HUES6 (cell line): ENCODE measurements around the gene EXOSC10.
"Not testable (repeated sequence)": the region's sequence is repeated elsewhere in the genome, so short reads cannot be mapped to it uniquely, and the experiment has no call there.

Source experiments
- H3K27ac ChIP-seq: 2 replicates; pipeline ENCODE4 v1.7.0; 2013; ENCODE audit warnings: low read depth, mild to moderate bottlenecking, low read length, inconsistent platforms
- H3K27me3 ChIP-seq: 2 replicates; pipeline ENCODE4 v1.6.1; 2013; ENCODE audit warnings: low read length; ENCODE audit not compliant: control insufficient read depth, insufficient read depth
- H3K36me3 ChIP-seq: 2 replicates; pipeline ENCODE4 v1.6.1; 2013; ENCODE audit warnings: low read length; ENCODE audit not compliant: control insufficient read depth, insufficient read depth
- H3K4me1 ChIP-seq: 2 replicates; pipeline ENCODE4 v1.6.1; 2013; ENCODE audit warnings: low read length; ENCODE audit not compliant: control insufficient read depth, insufficient read depth
- H3K4me3 ChIP-seq: 2 replicates; pipeline ENCODE4 v1.5.1; 2013; ENCODE audit warnings: low read depth, low read length
- H3K9ac ChIP-seq: one replicate; pipeline ENCODE4 v1.6.1; 2013; ENCODE audit warnings: mild to moderate bottlenecking, low read length
- H3K9me3 ChIP-seq: 2 replicates; pipeline ENCODE4 v1.6.1; 2013; ENCODE audit warnings: low read depth, low read length; ENCODE audit not compliant: control insufficient read depth, insufficient read depth

Gene EXOSC10

DNA sequence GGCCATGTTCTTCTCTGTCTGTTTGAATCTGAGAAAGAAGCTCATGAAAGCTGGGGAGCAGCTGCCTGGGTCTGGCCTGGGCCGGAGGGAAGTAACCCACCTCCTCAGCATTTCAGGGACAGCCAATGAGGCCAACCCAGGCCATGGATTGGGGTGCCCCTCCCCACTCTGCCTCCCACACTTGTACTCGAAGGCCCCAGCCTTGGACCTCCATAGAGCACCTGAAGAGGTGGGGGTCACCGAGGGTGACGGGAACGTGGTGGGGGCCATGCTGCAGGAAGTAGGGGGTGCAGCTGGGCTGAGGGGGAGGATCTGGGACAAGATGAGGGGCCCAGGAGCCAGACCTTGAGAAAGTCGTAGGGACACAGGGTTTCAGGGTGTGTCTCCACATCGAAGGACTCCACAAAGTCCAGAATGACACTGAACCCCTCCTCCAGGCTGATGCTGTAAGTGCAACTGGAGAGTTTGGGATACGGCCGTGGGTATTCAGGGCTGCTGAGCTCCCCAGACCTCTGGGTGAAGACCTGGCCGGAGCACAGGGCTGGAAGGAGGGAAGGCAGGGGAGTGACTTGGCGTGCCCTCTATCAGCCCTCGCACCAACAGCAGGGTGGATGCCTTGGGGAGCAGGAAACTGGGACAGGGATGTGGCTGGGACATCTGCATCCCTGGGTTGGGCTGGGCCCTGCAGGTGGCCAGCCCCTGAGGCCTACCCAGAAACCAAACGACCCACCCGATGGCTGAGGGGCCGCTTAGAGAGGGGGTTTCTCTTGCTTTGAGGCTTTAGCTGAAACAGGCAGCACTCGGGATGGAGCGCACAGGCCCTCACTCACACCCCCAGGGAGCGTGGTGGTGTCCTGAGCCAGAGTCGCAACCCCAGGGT, 56.4 kb downstream of the EXOSC10 start:
- Histone ChIP-seq H3K36me3 (no peaks in the 10 kb centered on the region), H3K4me1 (0 out of 2 replicates have a peak, but pooled peaks cover 4% of the 10 kb centered on the region), H3K9me3 (no peaks in the 10 kb centered on the region), H3K27me3 (0 out of 2 replicates have a peak, but pooled peaks cover 3% of the 10 kb centered on the region), H3K4me3 (no peak overlapping the region), H3K27ac (no peak overlapping the region), H3K9ac (no peak overlapping the region)

DNA sequence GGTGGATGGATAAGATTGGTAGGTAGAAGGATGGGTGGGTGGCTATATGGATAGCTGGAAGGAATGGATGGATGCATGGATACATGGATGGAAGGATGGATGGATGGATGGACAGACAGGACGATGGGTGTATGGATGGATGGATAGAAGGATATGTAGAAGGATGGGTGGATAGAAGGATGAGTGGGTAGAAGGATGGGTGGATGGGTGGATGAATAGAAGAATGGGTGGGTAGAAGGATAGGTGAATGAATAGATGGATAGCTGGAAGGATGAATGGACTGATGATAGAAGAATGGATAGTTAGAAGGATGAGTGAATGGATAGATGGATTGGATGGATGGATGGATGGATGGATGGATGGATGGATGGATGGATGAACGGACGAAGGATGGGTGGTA, 57.6 kb downstream of the EXOSC10 start:
- Histone ChIP-seq H3K9ac (no peak overlapping the region), H3K4me3 (no peak overlapping the region), H3K9me3 (no peaks in the 10 kb centered on the region), H3K4me1 (0 out of 2 replicates have a peak, but pooled peaks cover 4% of the 10 kb centered on the region), H3K27ac (no peak overlapping the region), H3K36me3 (no peaks in the 10 kb centered on the region), H3K27me3 (0 out of 2 replicates have a peak, but pooled peaks cover 3% of the 10 kb centered on the region)

DNA sequence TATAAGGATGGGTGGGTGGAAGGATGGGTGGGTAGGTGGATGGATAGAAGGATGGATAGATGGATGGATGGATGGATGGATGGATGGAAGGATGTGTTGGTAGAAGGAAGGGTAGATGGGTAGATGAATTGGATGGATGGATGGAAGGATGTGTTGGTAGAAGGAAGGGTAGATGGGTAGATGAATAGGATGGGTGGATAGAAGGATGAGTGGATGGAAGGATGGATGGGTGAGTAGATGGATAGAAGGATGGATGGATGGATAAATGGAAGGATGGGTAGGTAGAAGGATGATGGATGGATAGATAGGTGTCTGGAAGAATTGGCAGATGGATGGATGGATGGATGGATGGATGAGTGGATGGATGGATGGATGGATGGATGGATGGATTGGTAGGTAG, 58.6 kb downstream of the EXOSC10 start:
- Histone ChIP-seq H3K4me1 (0 out of 2 replicates have a peak, but pooled peaks cover 4% of the 10 kb centered on the region), H3K27me3 (0 out of 2 replicates have a peak, but pooled peaks cover 3% of the 10 kb centered on the region), H3K36me3 (no peaks in the 10 kb centered on the region), H3K27ac (no peak overlapping the region), H3K9ac (no peak overlapping the region), H3K4me3 (no peak overlapping the region), H3K9me3 (no peaks in the 10 kb centered on the region)

DNA sequence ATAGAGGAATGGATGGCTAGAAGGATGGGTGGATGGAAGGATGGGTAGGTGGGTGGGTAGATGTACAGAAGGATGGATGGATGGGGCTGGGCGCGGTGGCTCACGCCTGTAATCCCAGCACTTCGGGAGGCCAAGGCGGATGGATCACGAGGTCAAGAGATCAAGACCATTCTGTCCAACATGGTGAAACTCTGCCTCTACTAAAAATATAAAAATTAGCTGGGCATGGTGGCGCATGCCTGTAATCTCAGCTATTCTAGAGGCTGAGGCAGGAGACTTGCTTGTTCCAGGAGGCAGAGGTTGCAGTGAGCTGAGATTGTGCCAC, 59.6 kb downstream of the EXOSC10 start:
- H3K4me1 ChIP-seq, H3K27ac ChIP-seq, H3K9me3 ChIP-seq, H3K27me3 ChIP-seq, H3K4me3 ChIP-seq, H3K36me3 ChIP-seq, H3K9ac ChIP-seq: not testable (repeated sequence)

- H3K4me1 ChIP-seq, result no peaks in the 10 kb centered on the region
- H3K36me3 ChIP-seq, result no peaks in the 10 kb centered on the region
- H3K9ac ChIP-seq, result no peak overlapping the region
- H3K27me3 ChIP-seq, result 0 out of 2 replicates have a peak, but pooled peaks cover 3% of the 10 kb centered on the region
- no peak overlapping the region for H3K4me3 ChIP-seq
- H3K27ac ChIP-seq, result no peak overlapping the region
- H3K9me3 ChIP-seq, result no peaks in the 10 kb centered on the region
Observed at GRCh38 chr1:11039351-11040104, 60.1 kb downstream of the EXOSC10 start.

DNA sequence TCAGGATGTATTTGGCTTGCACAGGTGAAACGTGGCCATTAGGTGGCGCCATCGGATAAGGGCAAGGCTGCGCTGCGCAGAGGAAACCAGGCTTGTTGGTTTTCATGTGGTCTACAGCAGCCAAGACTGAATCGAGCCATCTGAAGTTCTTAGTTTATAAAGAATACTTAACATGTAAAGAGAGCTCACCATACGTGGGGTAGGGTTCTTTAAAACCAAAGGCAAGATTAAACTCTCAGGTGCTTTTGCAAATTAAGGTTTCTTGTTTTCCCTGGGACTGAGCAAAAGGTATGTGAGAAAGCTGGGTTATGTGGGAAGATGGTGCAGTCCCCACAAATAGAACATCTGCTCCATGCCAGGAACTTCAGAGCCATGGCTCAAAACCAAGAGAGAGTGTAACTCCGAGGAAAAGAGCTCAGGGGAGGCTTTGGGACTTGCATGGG, 61.9 kb downstream of the EXOSC10 start:
- no peaks in the 10 kb centered on the region for H3K36me3 ChIP-seq
- H3K9me3 ChIP-seq, result no peaks in the 10 kb centered on the region
- H3K4me1 ChIP-seq, result no peaks in the 10 kb centered on the region
- no peak overlapping the region for H3K27ac ChIP-seq
- H3K9ac ChIP-seq, result no peak overlapping the region
- no peak overlapping the region for H3K4me3 ChIP-seq
- H3K27me3 ChIP-seq, result 0 out of 2 replicates have a peak, but pooled peaks cover 3% of the 10 kb centered on the region

DNA sequence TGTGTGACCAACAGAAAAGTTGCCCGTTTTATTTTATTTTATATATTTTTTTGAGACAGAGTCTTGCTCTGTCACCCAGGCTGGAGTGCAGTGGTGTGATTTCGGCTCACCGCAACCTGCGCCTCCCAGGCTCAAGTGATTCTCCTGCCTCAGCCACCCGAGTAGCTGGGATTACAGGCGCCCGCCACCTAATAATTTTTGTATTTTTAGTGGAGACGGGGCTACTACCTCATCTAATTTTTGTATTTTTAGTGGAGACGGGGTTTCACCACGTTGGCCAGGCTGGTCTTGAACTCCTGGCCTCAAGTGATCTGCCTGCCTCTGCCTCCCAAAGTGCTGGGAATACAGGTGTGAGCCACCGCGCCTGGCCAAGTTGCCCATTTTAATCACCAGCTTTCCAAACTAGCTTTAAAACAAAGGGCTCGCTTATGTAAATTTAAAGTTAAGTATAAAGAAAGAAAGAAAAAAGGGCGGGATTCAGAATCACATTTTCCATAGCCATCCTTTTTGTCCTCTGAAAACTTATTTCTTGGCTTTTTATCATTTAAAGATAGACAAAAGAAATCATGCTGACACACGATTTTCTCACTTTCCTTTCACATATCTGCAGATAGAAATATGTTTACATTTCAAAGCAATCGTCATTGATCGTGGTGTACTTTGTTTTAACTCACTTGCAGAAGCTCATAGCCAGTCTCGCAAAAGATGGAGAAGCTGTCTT, 62.5 kb downstream of the EXOSC10 start:
- H3K4me3 ChIP-seq, H3K9me3 ChIP-seq, H3K27me3 ChIP-seq, H3K9ac ChIP-seq, H3K36me3 ChIP-seq, H3K4me1 ChIP-seq, H3K27ac ChIP-seq: not testable (repeated sequence)

DNA sequence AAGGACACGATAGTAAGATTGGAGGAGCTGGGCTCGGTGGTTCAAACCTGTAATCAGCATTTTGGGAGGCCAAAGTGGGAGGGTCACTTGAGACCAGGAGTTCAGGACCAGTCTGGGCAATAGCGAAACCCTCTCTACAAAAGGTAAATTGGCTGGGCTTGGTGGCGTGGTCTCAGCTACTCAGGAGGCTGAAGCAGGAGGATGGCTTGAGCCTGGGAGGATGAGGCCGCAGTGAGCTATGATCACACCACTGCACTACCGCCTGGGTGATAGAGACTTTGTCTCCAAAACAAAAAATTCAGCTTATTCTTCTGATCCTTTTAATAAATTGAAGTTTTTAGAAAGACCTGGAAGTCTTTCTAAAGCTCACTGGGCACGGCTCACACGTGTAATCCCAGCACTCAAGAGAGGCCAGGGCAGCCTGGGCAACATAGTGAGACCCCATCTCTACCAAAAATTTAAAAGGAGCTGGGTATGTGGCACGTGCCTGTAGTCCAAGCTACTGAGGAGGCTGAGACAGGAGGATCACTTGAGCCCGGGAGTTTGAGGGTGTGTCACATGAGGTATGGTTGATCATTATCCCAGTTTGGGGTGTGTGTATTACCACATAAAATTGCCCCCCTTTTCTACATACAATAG, 67.9 kb downstream of the EXOSC10 start:
- H3K27me3 ChIP-seq, result no peaks in the 10 kb centered on the region
- H3K36me3 ChIP-seq, result peaks cover 20% of the 10 kb centered on the region
- peaks cover 6% of the 10 kb centered on the region; the same call in 1 of the 2 replicates for H3K4me1 ChIP-seq
- H3K4me3 ChIP-seq, result no peak overlapping the region
- H3K9ac ChIP-seq, result no peak overlapping the region
- no peak overlapping the region for H3K27ac ChIP-seq
- H3K9me3 ChIP-seq, result no peaks in the 10 kb centered on the region

DNA sequence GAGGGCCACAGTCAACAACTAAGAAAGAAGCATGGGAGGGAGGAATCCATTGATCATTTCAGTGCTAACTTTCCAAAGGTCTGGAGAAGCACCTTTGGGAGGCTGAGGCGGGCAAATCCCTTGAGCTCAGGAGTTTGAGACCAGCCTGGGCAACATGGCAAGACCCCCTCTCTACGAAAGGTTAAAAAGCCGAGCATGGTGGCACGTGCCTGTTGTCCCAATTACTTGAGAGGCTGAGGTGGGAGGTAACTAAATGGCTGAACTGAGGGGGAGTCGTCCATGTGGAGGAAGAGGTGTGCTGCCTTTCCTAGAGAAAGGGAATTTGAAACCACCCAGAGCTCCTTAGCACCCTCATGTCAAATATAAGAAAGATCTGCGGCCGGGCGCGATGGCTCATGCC, 68.8 kb downstream of the EXOSC10 start:
- peaks cover 6% of the 10 kb centered on the region; the same call in 1 of the 2 replicates for H3K4me1 ChIP-seq
- no peaks in the 10 kb centered on the region for H3K27me3 ChIP-seq
- H3K9ac ChIP-seq, result no peak overlapping the region
- peaks cover 29% of the 10 kb centered on the region for H3K36me3 ChIP-seq
- H3K27ac ChIP-seq, result no peak overlapping the region
- H3K9me3 ChIP-seq, result no peaks in the 10 kb centered on the region
- H3K4me3 ChIP-seq, result no peak overlapping the region

DNA sequence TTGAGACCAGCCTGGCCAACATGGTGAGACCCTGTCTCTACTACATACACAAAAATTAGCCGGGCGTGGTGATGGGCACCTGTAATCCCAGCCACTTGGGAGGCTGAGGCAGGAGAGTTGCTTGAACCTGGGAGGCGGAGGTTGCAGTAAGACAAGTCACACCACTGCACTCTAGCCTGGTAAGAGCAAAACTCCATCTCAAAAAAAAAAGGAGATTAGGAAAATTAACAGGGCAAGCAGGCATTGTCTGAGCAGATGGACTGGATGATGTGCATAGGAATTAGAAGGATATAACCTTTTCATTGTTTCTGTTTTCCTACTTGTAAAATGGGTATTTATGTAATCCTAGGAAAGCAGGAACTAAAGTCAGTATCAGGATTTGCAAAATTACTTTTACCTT, 71.7 kb downstream of the EXOSC10 start:
- Histone ChIP-seq H3K9me3 (no peaks in the 10 kb centered on the region), H3K9ac (no peak overlapping the region), H3K4me3 (no peak overlapping the region), H3K27ac (no peak overlapping the region), H3K36me3 (peaks cover 57% of the 10 kb centered on the region), H3K27me3 (no peaks in the 10 kb centered on the region), H3K4me1 (peaks cover 6% of the 10 kb centered on the region; the same call in 1 of the 2 replicates)
